GM19025 (cell line): ENCODE results near the gene CWC15.
"Not testable (repeated sequence)": the region's sequence is repeated elsewhere in the genome, so short reads cannot be mapped to it uniquely, and the experiment has no call there.

Experiments used
- ATAC-seq: cut with Tn5 transposase; IDR thresholded peaks from one replicate; pipeline ENCODE4 v1.9.1; 2021; ENCODE audit warnings: mild to moderate bottlenecking, low read depth, moderate library complexity; ENCODE audit not compliant: unreplicated experiment

CWC15 gene

GRCh38 chr11:94922321-94923003 is 50.9 kb downstream of the CWC15 start:
- ATAC-seq: no peak

DNA sequence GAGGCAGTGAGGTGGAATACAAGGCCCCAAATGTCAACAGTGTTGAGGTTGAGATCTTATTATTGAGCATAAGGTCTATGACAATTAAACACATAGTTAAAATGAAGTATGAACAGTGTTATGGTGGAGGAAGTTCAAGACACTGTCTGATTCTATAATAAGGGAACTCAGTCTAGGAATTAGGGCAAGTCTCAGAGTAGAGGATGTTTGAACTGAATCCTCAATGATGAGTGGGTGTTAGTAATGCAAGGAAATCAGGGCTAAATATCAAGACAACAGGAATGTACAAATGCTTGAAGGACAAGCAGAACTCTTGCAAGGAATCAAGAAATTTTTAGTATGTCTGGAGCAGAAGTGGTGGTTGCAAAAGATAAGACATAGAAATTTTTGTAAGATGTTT is 53.0 kb downstream of the CWC15 start:
- ATAC-seq: no peak

DNA sequence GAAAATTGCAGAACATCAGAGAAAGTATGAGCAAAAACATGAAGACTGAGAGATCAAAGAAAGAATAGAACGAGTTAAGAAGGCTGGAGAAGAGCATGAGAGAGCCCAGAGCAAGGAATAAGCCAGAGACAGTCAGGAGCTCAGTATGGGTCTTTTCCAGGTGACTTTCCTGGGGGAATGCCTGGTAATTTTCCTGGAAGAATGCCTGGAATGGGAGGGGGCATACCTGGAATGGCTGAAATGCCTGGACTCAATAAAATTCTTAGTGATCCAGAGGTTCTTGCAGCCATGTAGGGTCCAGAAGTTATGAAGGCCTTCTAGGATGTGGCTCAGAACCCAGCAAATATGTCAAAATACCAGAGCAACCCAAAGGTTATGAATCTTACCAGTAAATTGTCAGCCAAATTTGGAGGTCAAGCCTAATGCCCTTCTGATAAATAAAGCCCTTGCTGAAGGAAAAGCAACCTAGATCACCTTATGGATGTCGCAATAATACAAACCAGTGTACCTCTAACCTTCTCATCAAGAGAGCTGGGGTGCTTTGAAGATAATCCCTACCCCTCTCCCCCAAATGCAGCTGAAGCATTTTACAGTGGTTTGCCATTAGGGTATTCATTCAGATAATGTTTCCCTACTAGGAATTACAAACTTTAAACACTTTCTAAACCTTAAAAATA is 59.5 kb downstream of the CWC15 start:
- not testable (repeated sequence) for ATAC-seq

GRCh38 chr11:94912806-94913205 is 60.5 kb downstream of the CWC15 start:
- ATAC-seq: no peak
